Epidermal melanocyte (primary cell): ENCODE measurements around the gene SLC25A44.

Experiments
- DNase-seq: peaks from one replicate; pipeline ENCODE4 v3.0.0; 2011; ENCODE audit warnings: low spot score; ENCODE audit not compliant: insufficient read length

Gene SLC25A44, protein sequence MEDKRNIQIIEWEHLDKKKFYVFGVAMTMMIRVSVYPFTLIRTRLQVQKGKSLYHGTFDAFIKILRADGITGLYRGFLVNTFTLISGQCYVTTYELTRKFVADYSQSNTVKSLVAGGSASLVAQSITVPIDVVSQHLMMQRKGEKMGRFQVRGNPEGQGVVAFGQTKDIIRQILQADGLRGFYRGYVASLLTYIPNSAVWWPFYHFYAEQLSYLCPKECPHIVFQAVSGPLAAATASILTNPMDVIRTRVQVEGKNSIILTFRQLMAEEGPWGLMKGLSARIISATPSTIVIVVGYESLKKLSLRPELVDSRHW

DNA sequence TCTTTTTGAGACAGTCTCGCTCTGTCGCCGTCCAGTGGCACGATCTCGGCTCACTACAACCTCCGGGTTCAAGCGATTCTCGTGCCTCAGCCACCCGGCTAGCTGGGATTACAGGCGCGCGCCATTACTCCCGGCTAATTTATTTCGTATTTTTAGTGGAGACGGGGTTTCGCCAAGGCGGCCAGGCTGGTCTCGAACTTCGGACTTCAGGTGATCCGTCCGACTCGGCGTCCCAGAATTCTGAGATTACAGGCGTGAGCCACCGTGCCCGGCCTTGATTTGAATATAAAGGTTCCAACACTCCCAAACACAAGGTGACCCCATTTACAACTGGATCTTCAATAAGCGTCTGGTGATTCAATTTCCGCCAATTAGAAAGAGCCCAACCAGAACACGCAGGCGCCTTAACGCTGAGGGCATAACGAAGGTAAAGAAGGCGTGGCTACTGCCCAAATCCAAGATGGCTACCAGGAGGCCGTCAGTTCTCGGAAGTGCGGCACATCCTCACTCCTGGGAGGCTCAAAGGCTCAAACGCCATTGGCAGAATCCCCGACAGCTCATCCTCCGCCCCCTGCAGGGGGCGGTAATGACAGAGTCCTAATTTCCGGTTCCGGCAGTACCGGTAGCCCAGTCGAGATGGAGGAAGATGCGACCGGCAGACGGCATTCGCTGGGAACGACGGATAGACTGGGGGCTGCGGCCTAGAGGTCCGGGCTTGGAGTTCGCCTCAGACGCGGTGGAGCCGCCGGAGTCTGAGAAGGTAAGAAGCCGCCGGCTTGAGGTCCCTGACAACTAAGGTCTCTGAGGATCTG is at the start of gene SLC25A44:
SLC25A44 (plus strand) TSS at position 617 of the 812 bp plus-strand sequence. CDS start 5,744 bp downstream, outside the sequence.
- peak; percentile 93 for DNase-seq

DNA sequence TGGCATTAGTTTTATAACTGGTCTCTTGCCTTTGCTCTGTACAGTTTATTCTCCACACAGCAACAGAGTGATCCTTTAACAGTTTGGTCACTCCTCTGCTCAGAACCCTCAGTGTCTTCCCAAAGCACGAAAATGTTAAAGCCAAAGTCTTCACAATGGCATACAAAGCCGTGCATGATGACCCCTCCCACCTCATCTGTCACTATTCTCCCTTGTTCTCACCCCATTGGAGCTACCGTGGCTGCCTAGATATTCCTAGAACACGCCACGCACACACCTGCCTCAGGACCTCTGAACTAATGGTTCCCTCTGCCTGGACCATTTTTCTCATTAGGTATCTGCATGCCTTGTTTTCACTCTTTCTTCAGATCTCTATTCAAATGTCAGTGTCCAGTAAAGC is 49.2 kb upstream of the SLC25A44 start:
- DNase-seq, result no peak

DNA sequence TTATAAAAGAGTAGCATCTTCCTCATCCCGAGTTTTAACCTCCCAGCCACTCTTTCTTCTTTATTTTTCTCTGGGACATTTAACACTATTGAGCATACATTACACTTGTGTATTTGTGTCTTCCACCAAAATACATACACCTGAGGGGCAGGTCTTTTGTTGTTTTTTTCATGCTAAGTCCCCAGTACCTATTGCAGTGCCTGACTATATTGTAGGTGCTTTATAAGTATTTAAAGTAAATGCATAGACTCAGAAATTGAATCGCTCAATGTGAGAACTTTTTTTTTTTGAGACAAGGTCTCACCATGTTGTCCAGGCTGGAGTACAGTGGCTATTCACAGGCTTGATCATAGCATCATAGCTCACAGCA is 48.3 kb upstream of the SLC25A44 start:
- no peak for DNase-seq

DNA sequence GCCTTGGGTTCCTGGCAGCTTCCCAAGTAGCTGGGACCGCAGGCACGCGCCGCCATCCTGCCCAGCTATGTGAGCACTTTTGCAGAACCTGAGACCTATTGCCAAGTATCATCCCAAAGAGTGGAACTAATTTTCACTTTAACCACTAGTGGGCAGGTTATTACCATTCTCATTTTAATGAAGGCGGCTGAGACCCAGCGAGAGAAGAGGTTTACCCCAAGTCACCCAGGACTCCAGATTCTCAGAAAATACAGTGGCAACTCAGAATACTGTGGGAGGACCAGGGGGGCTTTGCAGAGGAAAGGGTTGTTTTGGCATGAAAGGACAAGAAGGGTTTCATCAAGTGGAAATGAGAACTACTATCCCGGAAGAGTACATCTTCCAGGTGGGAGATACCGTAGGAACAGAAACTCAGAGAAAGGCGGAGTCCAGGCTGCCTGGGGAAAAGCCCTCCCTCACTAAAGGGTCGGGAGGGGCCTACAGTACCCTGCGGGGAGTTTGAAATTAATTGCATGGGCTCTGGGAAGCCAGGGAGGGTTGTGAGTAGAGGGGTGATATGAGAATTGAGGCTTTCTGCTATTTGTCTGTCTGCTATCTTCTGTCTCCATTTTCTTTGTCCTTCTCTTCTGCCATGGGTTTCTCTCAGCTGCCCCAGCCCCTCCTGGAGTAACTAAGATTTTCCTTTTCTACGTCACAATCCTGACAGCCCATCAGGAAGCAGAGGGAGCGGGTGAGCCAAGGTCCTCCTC is 47.7 kb upstream of the SLC25A44 start:
- DNase-seq, result peak; percentile 60

DNA sequence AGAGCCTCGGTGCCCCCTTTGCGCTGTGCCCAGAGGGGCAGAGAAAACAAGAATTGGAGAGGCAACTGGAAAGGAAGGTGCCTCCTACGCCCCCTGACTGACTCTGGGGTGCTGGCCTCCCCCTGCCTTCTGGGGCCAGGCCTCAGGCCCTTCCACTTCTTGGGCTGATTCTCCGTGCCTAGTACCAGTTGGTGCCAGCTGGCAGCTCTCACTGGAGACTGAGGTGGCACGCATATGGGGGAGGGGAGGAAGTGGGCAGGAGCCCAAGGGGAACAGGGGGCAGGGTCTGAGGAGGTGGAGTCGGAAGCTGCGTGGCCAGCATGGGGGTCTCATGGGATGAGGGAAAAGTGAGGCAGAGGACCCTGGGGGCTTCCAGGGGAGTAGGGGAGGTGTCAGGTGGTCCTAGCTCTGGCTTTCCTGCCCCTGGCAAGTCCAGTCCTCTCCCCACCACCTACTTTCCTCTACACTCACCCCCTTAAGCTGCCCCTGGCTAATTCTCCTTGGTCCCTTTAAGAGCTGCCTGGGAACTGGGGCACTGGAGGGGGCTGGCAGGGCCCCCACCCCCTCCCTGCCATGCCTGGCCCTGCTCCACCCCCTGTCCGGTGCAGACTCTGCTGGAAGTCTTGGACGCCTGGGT is 47.0 kb upstream of the SLC25A44 start:
- no peak for DNase-seq

GRCh38 chr1:156148216-156148615 is 45.7 kb upstream of the SLC25A44 start:
- no peak for DNase-seq

DNA sequence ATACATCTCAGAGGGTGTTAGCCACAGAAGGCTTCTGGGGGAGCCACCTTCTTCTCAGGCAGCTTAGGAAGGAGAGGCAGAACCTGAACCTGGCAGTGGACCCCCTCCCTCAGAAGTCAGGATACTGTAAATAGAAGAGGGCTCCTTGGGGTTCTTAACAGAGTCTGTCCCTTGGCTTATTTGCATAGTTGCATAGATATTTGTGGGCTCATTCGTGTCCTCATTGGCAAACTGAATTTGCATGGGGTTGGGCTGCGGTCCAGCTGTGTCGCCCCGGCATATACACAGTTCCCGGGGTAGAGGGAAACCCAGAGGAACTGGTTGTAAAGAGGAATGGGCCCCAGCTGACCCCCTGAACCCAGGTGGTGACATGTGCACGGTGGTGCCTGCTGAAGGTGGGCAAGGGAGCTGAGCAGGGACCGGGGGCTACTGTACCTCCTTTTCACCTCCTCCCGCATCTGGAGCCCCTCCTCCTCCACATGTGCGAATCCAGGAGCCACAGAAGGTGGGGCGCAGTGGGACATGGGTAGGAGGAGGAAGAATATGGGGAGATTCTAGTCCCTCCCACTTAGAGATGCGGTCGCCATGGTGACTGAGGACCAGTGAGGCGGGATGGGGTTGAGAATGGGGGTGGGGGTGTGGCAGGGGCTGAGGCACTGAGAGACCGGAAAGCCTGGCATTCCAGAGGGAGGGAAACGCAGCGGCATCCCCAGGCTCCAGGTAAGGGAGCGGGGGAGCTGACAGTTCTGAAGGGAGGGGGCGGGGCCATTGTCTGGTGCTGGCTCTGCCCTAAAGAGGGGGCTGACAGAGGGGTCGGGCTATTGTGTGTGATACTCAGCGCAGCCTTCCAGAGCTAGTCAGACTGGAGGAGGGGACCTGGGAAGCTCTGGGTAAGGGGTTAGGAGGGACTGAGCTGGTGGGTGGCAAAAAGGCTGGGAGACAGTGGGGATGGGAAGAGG is 44.3 kb upstream of the SLC25A44 start:
- DNase-seq, result no peak

DNA sequence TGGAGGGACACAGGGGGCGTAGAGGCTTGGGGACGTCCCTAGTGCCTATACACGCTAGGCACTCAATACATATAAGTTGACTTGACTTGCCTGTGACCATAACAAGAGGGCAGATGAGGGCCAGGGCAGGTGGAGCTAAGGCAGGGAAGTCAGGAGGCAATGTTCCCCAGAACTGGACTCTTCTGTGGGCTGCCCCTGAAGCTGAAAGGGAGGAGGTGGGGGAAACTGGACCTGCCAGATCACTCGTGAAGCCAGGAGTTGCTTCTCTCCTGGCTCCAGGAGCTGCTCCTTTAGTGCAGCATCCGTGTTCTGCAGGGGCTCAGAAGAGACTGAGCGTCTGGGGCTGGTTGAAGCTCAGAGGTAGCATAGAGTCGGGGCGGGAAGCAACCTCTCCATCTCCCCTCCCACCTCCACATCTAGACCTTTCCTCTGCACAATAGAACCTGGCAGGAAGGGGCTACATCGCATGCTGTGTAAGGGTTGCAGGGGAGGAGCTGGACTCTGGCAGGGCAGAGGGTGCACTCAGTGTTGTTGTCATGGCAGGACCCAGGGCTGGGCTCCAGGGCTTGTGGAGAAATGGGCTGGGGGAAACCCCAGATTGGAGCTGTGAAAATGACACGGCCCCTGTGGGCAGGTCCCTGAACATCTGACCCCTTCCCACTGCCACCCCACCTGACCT is 43.4 kb upstream of the SLC25A44 start:
- DNase-seq, result no peak

DNA sequence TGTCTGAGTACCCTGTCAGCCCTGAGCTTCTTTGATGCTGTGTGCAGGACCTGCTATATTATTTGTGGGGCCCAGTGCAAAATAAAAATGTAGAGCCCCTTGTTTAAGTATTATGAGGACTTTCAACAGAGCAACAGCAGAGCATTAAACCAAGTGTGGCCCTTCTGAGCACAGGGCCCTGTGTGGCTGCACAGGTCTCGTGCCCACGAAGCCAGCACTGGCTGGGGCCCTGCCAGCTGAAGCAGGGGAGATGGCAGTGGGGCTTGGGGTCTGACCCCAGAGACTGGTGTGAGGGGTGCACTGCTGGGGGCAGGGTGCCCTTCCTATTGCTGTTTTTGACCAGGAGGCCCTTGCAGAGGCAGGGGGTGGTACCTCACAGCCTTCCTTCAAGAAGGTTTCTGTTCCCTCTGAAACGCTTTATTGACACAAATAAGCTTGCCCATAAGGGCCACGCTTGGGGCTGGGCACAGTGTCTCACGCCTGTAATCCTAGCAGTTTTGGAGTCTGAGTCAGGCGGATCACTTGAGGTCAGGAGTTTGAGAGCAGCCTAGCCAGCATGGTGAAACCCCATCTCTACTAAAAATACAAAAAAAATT is 42.7 kb upstream of the SLC25A44 start:
- DNase-seq, result no peak

DNA sequence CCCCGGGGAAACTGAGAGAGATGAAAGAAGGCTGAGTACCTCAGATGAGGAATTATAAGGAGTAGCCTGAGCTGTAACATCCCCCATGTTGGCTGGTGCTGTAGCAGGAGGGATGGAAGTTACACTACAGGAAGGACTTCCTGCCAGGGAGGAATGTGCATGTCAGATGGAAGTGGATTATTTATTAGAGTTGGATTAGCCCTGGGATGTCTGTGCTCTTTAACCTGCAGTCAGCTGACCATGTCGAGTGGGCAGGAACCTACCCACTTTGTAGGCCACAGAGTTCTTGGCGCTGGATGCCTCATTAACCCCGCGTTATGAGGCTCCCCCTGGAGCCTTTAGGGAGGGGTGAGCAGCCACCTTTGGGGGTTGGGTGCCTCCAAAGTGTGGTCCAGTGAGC is 41.3 kb upstream of the SLC25A44 start:
- DNase-seq, result no peak

DNA sequence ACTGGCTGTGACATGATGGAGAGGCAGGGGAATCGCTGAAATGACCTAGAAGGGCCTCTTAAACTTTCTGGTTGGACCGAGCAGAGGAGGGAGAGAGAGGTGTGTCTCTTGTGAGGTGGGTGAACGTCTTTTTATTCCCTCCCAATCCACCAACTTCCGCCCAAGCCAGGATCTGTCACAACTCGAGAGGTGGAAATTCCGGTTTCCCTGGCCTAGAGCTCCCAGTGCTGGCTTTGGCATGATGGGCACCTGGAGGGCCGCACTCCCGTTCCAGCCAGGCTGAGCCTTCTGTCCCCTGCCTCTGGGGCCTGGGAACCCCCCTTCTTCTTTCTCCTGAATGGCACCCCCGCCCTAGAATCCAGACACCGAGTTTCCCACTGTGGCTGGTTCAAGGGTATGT is 40.5 kb upstream of the SLC25A44 start, which contains the start of gene SEMA4A:
SEMA4A (plus strand) TSS at position 224 of the 400 bp plus-strand sequence. CDS start 994 bp downstream, outside the sequence.
- DNase-seq, result no peak

DNA sequence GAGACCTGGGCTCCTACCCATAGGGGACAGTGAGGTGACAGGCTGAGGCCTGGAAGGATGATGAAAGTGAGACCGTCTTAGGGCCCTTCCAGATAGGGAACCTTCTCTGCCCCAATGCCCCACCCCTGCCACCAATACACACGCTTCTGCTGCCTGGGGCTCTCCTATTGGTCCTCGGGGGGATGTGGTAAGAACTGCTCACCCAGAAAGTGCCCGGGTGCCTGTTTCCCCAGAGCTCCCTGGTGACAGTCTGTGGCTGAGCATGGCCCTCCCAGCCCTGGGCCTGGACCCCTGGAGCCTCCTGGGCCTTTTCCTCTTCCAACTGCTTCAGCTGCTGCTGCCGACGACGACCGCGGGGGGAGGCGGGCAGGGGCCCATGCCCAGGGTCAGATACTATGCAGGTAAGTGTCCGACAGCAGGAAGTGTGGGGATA is 39.6 kb upstream of the SLC25A44 start:
- no peak for DNase-seq

DNA sequence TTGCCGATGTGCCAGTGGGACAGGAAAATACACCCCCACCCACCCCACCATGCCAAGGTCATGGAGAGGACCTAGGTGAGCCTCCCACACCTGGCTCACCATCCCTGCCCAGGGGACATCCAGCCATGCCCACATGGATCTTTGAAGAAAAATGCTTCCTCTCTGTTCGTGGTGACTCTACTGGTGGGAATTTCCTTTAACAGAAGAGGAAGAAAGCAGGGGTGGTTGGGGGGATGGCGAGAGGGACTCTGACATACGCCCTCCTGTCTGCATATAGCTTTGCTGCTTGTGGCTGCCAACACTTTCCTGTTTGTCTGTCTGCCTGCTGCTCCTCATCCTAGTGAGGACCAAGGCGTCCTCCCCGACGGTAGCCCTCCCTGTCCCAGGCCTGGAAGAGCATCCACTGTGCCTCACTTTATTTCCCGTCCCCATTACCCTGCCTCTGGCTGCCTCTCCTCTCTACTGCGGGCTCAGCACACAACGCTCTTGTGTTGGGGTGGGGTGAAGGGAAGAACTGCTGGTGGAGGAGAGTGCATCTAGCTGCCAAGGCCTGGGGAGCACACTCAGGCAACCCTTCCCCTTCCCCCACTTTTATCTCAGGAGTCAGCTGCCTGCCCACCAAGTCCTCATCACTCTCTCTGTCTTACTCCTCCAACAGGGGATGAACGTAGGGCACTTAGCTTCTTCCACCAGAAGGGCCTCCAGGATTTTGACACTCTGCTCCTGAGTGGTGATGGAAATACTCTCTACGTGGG is 38.0 kb upstream of the SLC25A44 start:
- no peak for DNase-seq

DNA sequence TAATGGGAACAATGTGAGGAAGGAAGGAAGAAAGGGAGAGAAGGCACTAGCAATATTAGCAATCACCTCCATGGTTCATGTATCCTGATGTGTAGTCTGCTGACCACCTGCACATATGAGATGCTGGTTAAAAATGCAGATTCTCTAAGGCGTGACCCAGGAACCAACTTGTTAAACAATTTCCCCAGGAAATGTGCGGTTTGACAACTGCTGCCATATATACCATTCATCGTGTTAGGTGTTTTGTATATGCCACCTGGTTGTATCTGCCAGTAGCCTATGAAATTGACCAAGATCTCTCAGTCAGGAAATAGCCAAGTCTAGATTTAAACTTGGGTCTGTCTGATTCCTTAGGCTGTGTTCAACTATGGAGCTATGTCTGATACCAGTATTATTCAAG is 36.4 kb upstream of the SLC25A44 start:
- DNase-seq, result no peak

DNA sequence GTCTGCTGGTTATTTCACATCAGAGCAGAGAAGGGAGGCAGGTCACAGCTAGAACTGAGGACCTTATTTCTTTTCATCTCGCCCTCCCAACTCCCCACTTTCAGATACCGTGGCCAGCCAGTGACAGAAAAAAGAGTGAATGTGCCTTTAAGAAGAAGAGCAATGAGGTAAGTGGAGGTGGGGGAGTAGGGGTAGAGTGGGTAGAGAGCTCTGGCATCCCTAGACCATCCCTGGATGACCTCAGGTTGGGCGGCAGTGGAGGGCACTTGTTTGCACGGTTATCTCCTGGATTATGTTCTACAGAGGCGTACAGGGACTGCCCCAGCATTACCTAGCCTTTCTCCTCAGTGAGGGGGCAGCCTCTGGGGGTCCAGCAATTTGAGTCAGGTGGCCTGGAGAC is 35.9 kb upstream of the SLC25A44 start:
- no peak for DNase-seq

- DNase-seq, result no peak
These were observed 33.7 kb upstream of the SLC25A44 start for GRCh38 chr1:156160000-156160742.

GRCh38 chr1:156160743-156161171 is 33.1 kb upstream of the SLC25A44 start:
- peak; percentile 72 for DNase-seq
